HG03354 (cell line): Measurements from ENCODE around the gene SLC35F3.

Experiments used
- ATAC-seq: cut with Tn5 transposase; IDR thresholded peaks from one replicate; pipeline ENCODE4 v1.9.1; 2021; ENCODE audit warnings: mild to moderate bottlenecking; ENCODE audit not compliant: unreplicated experiment, poor library complexity, severe bottlenecking

Gene SLC35F3

GRCh38 chr1:233908092-233908491, 3.6 kb downstream of the SLC35F3 start:
- no peak for ATAC-seq

- ATAC-seq, result no peak
Measured at GRCh38 chr1:233909195-233909594, 4.7 kb downstream of the SLC35F3 start.

GRCh38 chr1:233912447-233912846, 8.0 kb downstream of the SLC35F3 start:
- no peak for ATAC-seq

GRCh38 chr1:233912909-233913308, 8.4 kb downstream of the SLC35F3 start:
- ATAC-seq, result no peak

- no peak for ATAC-seq
Measured at GRCh38 chr1:233916706-233917105, 12.2 kb downstream of the SLC35F3 start.

- no peak for ATAC-seq
Measured at GRCh38 chr1:233919786-233920185, 15.3 kb downstream of the SLC35F3 start.

- ATAC-seq, result no peak
Measured at GRCh38 chr1:233928123-233928522, 23.6 kb downstream of the SLC35F3 start.

GRCh38 chr1:233933339-233933738, 28.9 kb downstream of the SLC35F3 start:
- no peak for ATAC-seq

GRCh38 chr1:233935297-233935868, 30.9 kb downstream of the SLC35F3 start:
- ATAC-seq, result no peak

- no peak for ATAC-seq
Measured at GRCh38 chr1:233936422-233936821, 31.9 kb downstream of the SLC35F3 start.

- no peak for ATAC-seq
Measured at GRCh38 chr1:233936842-233937241, 32.4 kb downstream of the SLC35F3 start.

- ATAC-seq, result no peak
Measured at GRCh38 chr1:233938476-233938875, 34.0 kb downstream of the SLC35F3 start.

- ATAC-seq, result no peak
Measured at GRCh38 chr1:233939451-233939850, 35.0 kb downstream of the SLC35F3 start.

GRCh38 chr1:233940908-233941307, 36.4 kb downstream of the SLC35F3 start:
- ATAC-seq, result no peak

- ATAC-seq, result no peak
Measured at GRCh38 chr1:233944601-233945000, 40.1 kb downstream of the SLC35F3 start.

GRCh38 chr1:233945573-233945972, 41.1 kb downstream of the SLC35F3 start:
- ATAC-seq, result no peak

GRCh38 chr1:233945979-233946378, 41.5 kb downstream of the SLC35F3 start:
- ATAC-seq, result no peak

GRCh38 chr1:233946724-233947123, 42.2 kb downstream of the SLC35F3 start:
- ATAC-seq, result no peak

- no peak for ATAC-seq
Measured at GRCh38 chr1:233951804-233952203, 47.3 kb downstream of the SLC35F3 start.

GRCh38 chr1:233957691-233958090, 53.2 kb downstream of the SLC35F3 start:
- ATAC-seq, result no peak

GRCh38 chr1:233959102-233959501, 54.6 kb downstream of the SLC35F3 start:
- no peak for ATAC-seq

GRCh38 chr1:233959971-233960370, 55.5 kb downstream of the SLC35F3 start:
- no peak for ATAC-seq
